ENCODE results near the gene MR1.
A peak's percentile ranks its signal among the peaks of the same experiment; 100 is the strongest.

MR1 gene

DNA sequence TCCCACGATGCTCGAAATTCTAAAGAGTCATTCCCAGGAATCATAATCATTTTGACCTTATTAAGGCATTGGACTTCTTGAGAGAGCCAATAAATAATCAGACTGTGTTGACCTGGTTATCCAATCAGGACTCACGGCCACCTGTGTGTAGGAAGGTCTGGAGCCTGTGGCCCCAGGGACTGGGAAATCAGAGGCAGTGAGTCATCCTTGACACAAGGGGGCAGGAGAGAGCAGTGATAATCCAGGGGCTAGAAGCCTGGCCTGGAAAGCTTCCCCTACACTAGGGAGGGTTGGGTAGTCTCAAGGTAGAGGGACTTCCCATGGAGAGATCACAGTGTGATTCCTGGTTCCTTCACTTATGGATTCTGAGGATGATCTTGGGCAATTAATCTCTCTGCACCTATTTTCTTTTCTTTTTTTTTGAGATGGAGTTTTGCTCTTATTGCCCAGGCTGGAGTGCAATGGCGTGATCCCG, 4.7 kb downstream of the MR1 start (continued):
- TF ChIP-seq ZNF776 (tag by site-specific recombination; IDR thresholded peaks at IDR 0.05; ENCODE audit: borderline replicate concordance), result no peak
- TF ChIP-seq, protein P1, sequence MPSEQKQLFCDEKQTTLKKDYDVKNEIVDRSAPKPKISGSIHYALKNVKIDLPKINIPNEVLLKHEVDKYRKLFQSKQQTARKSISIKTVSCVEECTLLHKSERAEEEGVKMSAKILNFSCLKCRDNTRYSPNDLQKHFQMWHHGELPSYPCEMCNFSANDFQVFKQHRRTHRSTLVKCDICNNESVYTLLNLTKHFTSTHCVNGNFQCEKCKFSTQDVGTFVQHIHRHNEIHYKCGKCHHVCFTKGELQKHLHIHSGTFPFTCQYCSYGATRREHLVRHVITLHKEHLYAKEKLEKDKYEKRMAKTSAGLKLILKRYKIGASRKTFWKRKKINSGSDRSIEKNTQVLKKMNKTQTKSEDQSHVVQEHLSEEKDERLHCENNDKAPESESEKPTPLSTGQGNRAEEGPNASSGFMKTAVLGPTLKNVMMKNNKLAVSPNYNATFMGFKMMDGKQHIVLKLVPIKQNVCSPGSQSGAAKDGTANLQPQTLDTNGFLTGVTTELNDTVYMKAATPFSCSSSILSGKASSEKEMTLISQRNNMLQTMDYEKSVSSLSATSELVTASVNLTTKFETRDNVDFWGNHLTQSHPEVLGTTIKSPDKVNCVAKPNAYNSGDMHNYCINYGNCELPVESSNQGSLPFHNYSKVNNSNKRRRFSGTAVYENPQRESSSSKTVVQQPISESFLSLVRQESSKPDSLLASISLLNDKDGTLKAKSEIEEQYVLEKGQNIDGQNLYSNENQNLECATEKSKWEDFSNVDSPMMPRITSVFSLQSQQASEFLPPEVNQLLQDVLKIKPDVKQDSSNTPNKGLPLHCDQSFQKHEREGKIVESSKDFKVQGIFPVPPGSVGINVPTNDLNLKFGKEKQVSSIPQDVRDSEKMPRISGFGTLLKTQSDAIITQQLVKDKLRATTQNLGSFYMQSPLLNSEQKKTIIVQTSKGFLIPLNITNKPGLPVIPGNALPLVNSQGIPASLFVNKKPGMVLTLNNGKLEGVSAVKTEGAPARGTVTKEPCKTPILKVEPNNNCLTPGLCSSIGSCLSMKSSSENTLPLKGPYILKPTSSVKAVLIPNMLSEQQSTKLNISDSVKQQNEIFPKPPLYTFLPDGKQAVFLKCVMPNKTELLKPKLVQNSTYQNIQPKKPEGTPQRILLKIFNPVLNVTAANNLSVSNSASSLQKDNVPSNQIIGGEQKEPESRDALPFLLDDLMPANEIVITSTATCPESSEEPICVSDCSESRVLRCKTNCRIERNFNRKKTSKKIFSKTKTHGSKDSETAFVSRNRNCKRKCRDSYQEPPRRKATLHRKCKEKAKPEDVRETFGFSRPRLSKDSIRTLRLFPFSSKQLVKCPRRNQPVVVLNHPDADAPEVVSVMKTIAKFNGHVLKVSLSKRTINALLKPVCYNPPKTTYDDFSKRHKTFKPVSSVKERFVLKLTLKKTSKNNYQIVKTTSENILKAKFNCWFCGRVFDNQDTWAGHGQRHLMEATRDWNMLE (tag by site-specific recombination; conservative IDR thresholded peaks at IDR 0.05; ENCODE audit: low read depth), result no peak
- no peak for TF ChIP-seq GLI2 (tag by site-specific recombination; IDR thresholded peaks at IDR 0.05; ENCODE audit: borderline replicate concordance, low read depth)
- TF ChIP-seq ZNF837 (tag by site-specific recombination; IDR thresholded peaks at IDR 0.05), result no peak
- no peak for TF ChIP-seq ZNF404 (tag by site-specific recombination; IDR thresholded peaks at IDR 0.05)
- peak; percentile 35; the same call in 1 of the 2 replicates for TF ChIP-seq ZXDB (tag by site-specific recombination; IDR thresholded peaks at IDR 0.05)
- TF ChIP-seq PATZ1 (tag by site-specific recombination; IDR thresholded peaks at IDR 0.05), result peak; percentile 24; the same call in 1 of the 2 replicates
- no peak for TF ChIP-seq ZNF48 (tag by site-specific recombination; IDR thresholded peaks at IDR 0.05)
- TF ChIP-seq, protein P2, sequence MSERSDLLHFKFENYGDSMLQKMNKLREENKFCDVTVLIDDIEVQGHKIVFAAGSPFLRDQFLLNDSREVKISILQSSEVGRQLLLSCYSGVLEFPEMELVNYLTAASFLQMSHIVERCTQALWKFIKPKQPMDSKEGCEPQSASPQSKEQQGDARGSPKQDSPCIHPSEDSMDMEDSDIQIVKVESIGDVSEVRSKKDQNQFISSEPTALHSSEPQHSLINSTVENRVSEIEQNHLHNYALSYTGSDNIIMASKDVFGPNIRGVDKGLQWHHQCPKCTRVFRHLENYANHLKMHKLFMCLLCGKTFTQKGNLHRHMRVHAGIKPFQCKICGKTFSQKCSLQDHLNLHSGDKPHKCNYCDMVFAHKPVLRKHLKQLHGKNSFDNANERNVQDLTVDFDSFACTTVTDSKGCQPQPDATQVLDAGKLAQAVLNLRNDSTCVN (tag by site-specific recombination; optimal IDR thresholded peaks at IDR 0.05), result no peak
- no peak for TF ChIP-seq HOXD13 (CRISPR knock-in tag; IDR thresholded peaks at IDR 0.05; ENCODE audit: borderline replicate concordance)
- TF ChIP-seq SCRT1 (tag by site-specific recombination; IDR thresholded peaks at IDR 0.05; ENCODE audit: borderline replicate concordance), result no peak
- no peak for TF ChIP-seq ZNF843 (tag by site-specific recombination; IDR thresholded peaks at IDR 0.05)

GRCh38 chr1:181040284-181040865, 6.6 kb downstream of the MR1 start:
- H3K4me1 ChIP-seq (ENCODE audit: control insufficient read depth, insufficient read depth, low read length), result no peaks in the 10 kb centered on the region; the same call in 1 of the 2 replicates
- no peaks in the 10 kb centered on the region for H3K9me3 ChIP-seq (ENCODE audit: control insufficient read depth, insufficient read depth, low read depth, low read length)
- ChIA-PET CTCF (interaction anchor here (1.3 to 8.0 kb wide), 2 partner anchors 11 to 102 kb away, joined by 3 to 106 read pairs; no protein-coding TSS in a partner anchor), POLR2A (no interaction called here)
- H3K4me3 ChIP-seq (ENCODE audit: low read depth, low read length), result no peak overlapping the region
- H3K27ac ChIP-seq (ENCODE audit: extremely low read depth, low read depth, low read length), result no peak overlapping the region
- TF ChIP-seq ELK4 (IDR thresholded peaks at IDR 0.05; ENCODE audit: borderline replicate concordance, low read depth, low read length), result no peak
- TF ChIP-seq, protein P3, sequence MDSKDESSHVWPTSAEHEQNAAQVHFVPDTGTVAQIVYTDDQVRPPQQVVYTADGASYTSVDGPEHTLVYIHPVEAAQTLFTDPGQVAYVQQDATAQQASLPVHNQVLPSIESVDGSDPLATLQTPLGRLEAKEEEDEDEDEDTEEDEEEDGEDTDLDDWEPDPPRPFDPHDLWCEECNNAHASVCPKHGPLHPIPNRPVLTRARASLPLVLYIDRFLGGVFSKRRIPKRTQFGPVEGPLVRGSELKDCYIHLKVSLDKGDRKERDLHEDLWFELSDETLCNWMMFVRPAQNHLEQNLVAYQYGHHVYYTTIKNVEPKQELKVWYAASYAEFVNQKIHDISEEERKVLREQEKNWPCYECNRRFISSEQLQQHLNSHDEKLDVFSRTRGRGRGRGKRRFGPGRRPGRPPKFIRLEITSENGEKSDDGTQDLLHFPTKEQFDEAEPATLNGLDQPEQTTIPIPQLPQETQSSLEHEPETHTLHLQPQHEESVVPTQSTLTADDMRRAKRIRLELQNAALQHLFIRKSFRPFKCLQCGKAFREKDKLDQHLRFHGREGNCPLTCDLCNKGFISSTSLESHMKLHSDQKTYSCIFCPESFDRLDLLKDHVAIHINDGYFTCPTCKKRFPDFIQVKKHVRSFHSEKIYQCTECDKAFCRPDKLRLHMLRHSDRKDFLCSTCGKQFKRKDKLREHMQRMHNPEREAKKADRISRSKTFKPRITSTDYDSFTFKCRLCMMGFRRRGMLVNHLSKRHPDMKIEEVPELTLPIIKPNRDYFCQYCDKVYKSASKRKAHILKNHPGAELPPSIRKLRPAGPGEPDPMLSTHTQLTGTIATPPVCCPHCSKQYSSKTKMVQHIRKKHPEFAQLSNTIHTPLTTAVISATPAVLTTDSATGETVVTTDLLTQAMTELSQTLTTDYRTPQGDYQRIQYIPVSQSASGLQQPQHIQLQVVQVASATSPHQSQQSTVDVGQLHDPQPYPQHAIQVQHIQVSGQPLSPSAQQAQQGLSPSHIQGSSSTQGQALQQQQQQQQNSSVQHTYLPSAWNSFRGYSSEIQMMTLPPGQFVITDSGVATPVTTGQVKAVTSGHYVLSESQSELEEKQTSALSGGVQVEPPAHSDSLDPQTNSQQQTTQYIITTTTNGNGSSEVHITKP (tag by site-specific recombination; IDR thresholded peaks at IDR 0.05), result 0 out of 2 replicates have a peak, but pooled peaks have one; percentile 17
- no peak for TF ChIP-seq ZNF626 (tag by site-specific recombination; IDR thresholded peaks at IDR 0.05)
- TF ChIP-seq HOXA7 (CRISPR knock-in tag; IDR thresholded peaks at IDR 0.05; ENCODE audit: borderline replicate concordance), result no peak
- no peaks in the 10 kb centered on the region for H3K36me3 ChIP-seq (ENCODE audit: control insufficient read depth in 2 of 2, insufficient read depth in 1 of 2, low read length in 2 of 2)

All from HEK293 (cell line).